K562 (cell line): ENCODE data around the gene FOXN3. TPM values are rescaled to one million over a fixed set of nuclear protein-coding genes. Genes with fewer than 3 reads are reported as not detected.

Source experiments
- ATAC-seq: fragments of 200-7000 bp; cut with Tn5 transposase; 3 replicates; pipeline ENCODE4 v1.9.1; 2020; ENCODE audit warnings: moderate library complexity
- BruUV-seq: library from RNA; stranded (reverse); fragments of 400-500 nt; replicated peaks from 2 replicates; lab custom pipeline; 2021; lab: Mats Ljungman, UMichigan
- CTCF ChIA-PET: fragments of 300-600 bp; formaldehyde crosslinking; extraction: SDS; loops from one replicate; lab custom pipeline; 2021; ENCODE audit warnings: low intra/inter-chr PET ratio; lab: Yijun Ruan, JAX
- POLR2A ChIA-PET: fragments of 300-600, 350-650 bp; sonication (Branson Sonifier 250); formaldehyde crosslinking; extraction: SDS; loops from one replicate; lab custom pipeline; 2021; ENCODE audit warnings: antibody characterized with exemption, inconsistent platforms; lab: Yijun Ruan, JAX
- DNase-seq, 4 experiments: peaks; one replicate each; pipeline versions ENCODE4 v3.0.0 to v3.0.0-alpha.2; 2011 to 2018; ENCODE audit warnings: low spot score in 3 of 4, mixed read lengths in 3 of 4; ENCODE audit errors: extremely low read depth in 1 of 4
- FAIRE-seq: peaks from 2 replicates; lab custom pipeline; 2011; peaks lifted over from hg19 to GRCh38; lab: Jason Lieb, UNC
- H2AFZ ChIP-seq: 2 replicates; pipeline ENCODE4 v1.6.0; 2011; ENCODE audit warnings: low read depth, low read length, control low read depth, inconsistent platforms
- H3K27ac ChIP-seq: fragments of 200-600 bp; 3 replicates; pipeline ENCODE4 v1.8.0; 2011; ENCODE audit warnings: low read depth, mild to moderate bottlenecking, control low read depth, inconsistent platforms, low read length, moderate library complexity, mixed read lengths; ENCODE audit errors: extremely low read depth
- H3K27me3 ChIP-seq, 2 experiments: fragments of 300-600 bp in 1 of 2; 2 replicates in 1 of 2; 3 replicates in 1 of 2; pipeline versions ENCODE4 v1.6.0 to v1.8.0; 2011; ENCODE audit warnings: inconsistent platforms in 2 of 2, low read length in 2 of 2, mild to moderate bottlenecking in 1 of 2, mixed read lengths in 1 of 2, moderate library complexity in 1 of 2; ENCODE audit not compliant: control insufficient read depth in 2 of 2, insufficient read depth in 2 of 2
- H3K36me3 ChIP-seq: fragments of 300-600 bp; 3 replicates; pipeline ENCODE4 v1.8.0; 2011; ENCODE audit warnings: mild to moderate bottlenecking, low read length, inconsistent platforms; ENCODE audit not compliant: control insufficient read depth, insufficient read depth
- H3K4me1 ChIP-seq, 2 experiments: fragments of 200-600 bp in 1 of 2; replicated peaks in 1 of 2; 2 replicates in 1 of 2; 3 replicates in 1 of 2; pipeline versions ENCODE4 v1.5.1 to v1.8.0; 2011; ENCODE audit warnings: inconsistent platforms in 2 of 2, low read length in 2 of 2, mild to moderate bottlenecking in 1 of 2, mixed read lengths in 1 of 2, moderate library complexity in 1 of 2; ENCODE audit not compliant: control insufficient read depth in 2 of 2, insufficient read depth in 2 of 2
- H3K4me2 ChIP-seq: 2 replicates; pipeline ENCODE4 v1.6.1; 2011; ENCODE audit warnings: low read length, control low read depth, inconsistent platforms, mixed read lengths; ENCODE audit not compliant: insufficient read depth
- H3K4me3 ChIP-seq: fragments of 200-600 bp; sonication (generic), shearing (Covaris generic); 2 replicates; pipeline ENCODE4 v1.5.1; 2016; ENCODE audit warnings: control low read depth, inconsistent platforms
- H3K79me2 ChIP-seq: fragments of 200-600 bp; 3 replicates; pipeline ENCODE4 v1.8.0; 2011; ENCODE audit warnings: low read length, inconsistent platforms; ENCODE audit not compliant: control insufficient read depth, insufficient read depth
- H3K9ac ChIP-seq, 2 experiments: 2 replicates each; pipeline versions ENCODE4 v1.6.0 to v1.6.1; 2011; ENCODE audit warnings: low read depth in 2 of 2, low read length in 2 of 2, control low read depth in 1 of 2, inconsistent platforms in 1 of 2, mild to moderate bottlenecking in 1 of 2, mixed read lengths in 1 of 2; ENCODE audit not compliant: insufficient read depth in 1 of 2
- H3K9me1 ChIP-seq: one replicate; pipeline ENCODE4 v1.6.0; 2011; ENCODE audit warnings: inconsistent platforms, mild to moderate bottlenecking, low read length, moderate library complexity; ENCODE audit not compliant: control insufficient read depth, insufficient read depth
- H3K9me3 ChIP-seq: replicated peaks from 2 replicates; pipeline ENCODE4 v1.5.1; 2011; ENCODE audit warnings: low read depth, low read length, inconsistent platforms; ENCODE audit not compliant: control insufficient read depth, insufficient read depth
- H4K20me1 ChIP-seq: replicated peaks from 2 replicates; pipeline ENCODE4 v1.6.1; 2011; ENCODE audit warnings: low read length, inconsistent platforms, mixed read lengths; ENCODE audit not compliant: control insufficient read depth, insufficient read depth
- FOXM1 ChIP-seq, 2 experiments: fragments of 450-650 bp in 1 of 2; sonication (generic) in 1 of 2; formaldehyde crosslinking in 1 of 2; IDR thresholded peaks; 2 replicates each; pipeline versions ENCODE4 v1.6.1 to v1.9.0; 2017 to 2022; ENCODE audit warnings: low read depth in 2 of 2, mild to moderate bottlenecking in 2 of 2, missing genetic modification reagents in 1 of 2, moderate library complexity in 1 of 2
- HMBOX1 ChIP-seq: sonication (generic); IDR thresholded peaks from 2 replicates; pipeline ENCODE4 v1.6.1; 2016
- MYBL2 ChIP-seq, 2 experiments: fragments of 450-650 bp in 1 of 2; sonication (generic) in 1 of 2; formaldehyde crosslinking in 1 of 2; IDR thresholded peaks; 2 replicates each; pipeline versions ENCODE4 v1.6.1 to v1.8.1; 2017 to 2022; ENCODE audit warnings: borderline replicate concordance in 1 of 2, inconsistent platforms in 1 of 2, low read depth in 1 of 2, mild to moderate bottlenecking in 1 of 2, missing genetic modification reagents in 1 of 2, moderate library complexity in 1 of 2
- SRSF1 ChIP-seq: fragments of 200-400 bp; formaldehyde crosslinking; IDR thresholded peaks from 2 replicates; pipeline ENCODE4 v1.6.1; 2017; ENCODE audit warnings: mild to moderate bottlenecking, low read depth, low read length, moderate library complexity
- TFAP4 ChIP-seq: sonication (generic); formaldehyde crosslinking; IDR thresholded peaks from 2 replicates; pipeline ENCODE4 v1.8.0; 2022; ENCODE audit warnings: missing genetic modification reagents, mild to moderate bottlenecking, moderate library complexity, borderline replicate concordance
- ZNF280B ChIP-seq: fragments of 250-450 bp; sonication (Bioruptor Pico); IDR thresholded peaks from 2 replicates; pipeline ENCODE4 v1.5.1; 2021; ENCODE audit warnings: mild to moderate bottlenecking
- WGBS: fragments of 100-300 bp; shearing (Covaris generic); methylation state at CpG from one replicate; pipeline ENCODE4 v1.1.6; 2016; ENCODE audit warnings: low coverage, mixed read lengths; ENCODE audit not compliant: insufficient coverage; ENCODE audit errors: missing lambda C conversion rate; 5-methylcytosine and 5-hydroxymethylcytosine counted together
- in situ Hi-C: fragments of 300-500 bp; cut with MboI; formaldehyde crosslinking; loops from 4 replicates; pipeline ENCODE4 v1.15.0; 2018; ENCODE audit warnings: inconsistent platforms, mixed read lengths
- intact Hi-C: fragments of 100-400 bp; cut with micrococcal nuclease; formaldehyde crosslinking; loops from 2 replicates; pipeline ENCODE4 v1.14.2; 2022
- polyA plus RNA-seq, 8 experiments: library from polyadenylated mRNA; depleted of rRNA in 4 of 8; stranded (reverse) in 5 of 8; unstranded in 3 of 8; fragments of >200 nt; fragmentation: Nextera tagmentation in 2 of 8; fragmentation: Illumina TruSeq in 1 of 8; extraction: Ambion mirVana in 2 of 8; extraction: Trizol in 1 of 8; gene quantifications; 2 replicates each; pipeline versions ENCODE4 v1.2.1 to v1.2.3, GENCODE V29; 2011 to 2014; ENCODE audit warnings: inconsistent platforms in 1 of 8, missing spikeins in 1 of 8
- total RNA-seq, 7 experiments: library from RNA; depleted of rRNA in 6 of 7; stranded (reverse); fragments of >200 nt in 6 of 7; fragmentation: Illumina TruSeq in 2 of 7; extraction: Trizol in 2 of 7; gene quantifications; 2 replicates each; pipeline versions ENCODE4 v1.2.1 to v1.2.3, GENCODE V29; 2011 to 2021; ENCODE audit warnings: low replicate concordance in 1 of 7
- TF ChIP-seq, protein P1 (sequence below): fragments of 450-650 bp; IDR thresholded peaks from 2 replicates; pipeline ENCODE4 v1.7.1; 2018; ENCODE audit warnings: mild to moderate bottlenecking, low read depth; ENCODE audit not compliant: partially characterized antibody

The FOXN3 gene
- total and polyA plus RNA-seq, 9 of the 15 experiments (the other 6 are each of a cell fraction or from before 2014, with no cell fraction given), result 0.07 to 1.3 (median 0.40) TPM

DNA sequence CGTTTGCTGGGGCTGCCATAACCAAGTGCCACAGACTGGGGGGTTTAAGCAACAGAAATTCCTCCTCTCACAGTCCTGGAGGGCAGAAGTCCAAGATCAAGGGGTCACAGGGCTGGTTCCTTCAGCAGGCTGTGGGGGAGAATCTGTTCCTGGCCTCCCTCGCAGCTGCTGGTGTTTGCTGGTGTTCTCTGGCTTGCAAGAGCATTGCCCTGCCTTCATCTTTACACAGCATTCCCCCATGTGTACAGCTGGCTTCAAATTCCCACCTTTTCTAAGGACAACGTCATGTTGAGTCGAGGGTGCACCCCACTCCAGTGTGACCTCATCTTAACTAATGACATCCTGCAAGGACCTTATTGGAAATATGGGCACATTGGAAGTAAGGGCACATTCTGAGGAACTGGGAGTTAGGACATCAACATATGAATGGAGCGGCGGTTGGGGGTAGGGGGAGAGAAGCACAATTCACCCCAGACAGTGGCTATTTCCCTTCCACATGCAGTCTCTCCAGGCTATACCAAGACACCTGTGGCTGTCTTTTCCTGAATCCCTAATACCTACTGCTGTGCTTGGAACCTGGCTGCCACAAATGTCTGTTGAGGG, 123.6 kb downstream of the FOXN3 start:
- H3K27ac ChIP-seq, result no peak overlapping the region
- CTCF ChIA-PET, result no interaction called here
- intact Hi-C loops, result no loop called here
- H3K36me3 ChIP-seq, result no peaks in the 10 kb centered on the region
- H3K4me1 ChIP-seq, result no peaks in the 10 kb centered on the region
- POLR2A ChIA-PET, result no interaction called here
- no peaks in the 10 kb centered on the region for H3K9me1 ChIP-seq
- H3K9ac ChIP-seq, result no peak overlapping the region
- H3K4me3 ChIP-seq, result no peak overlapping the region
- TF ChIP-seq FOXM1 (IDR thresholded peaks at IDR 0.05; ENCODE audit: low read depth) (no peak), FOXM1 (CRISPR knock-in tag; IDR thresholded peaks at IDR 0.05; ENCODE audit: low read depth) (no peak), MYBL2 (IDR thresholded peaks at IDR 0.05; ENCODE audit: low read depth) (no peak), MYBL2 (CRISPR knock-in tag; IDR thresholded peaks at IDR 0.05; ENCODE audit: borderline replicate concordance) (no peak), SRSF1 (no peak), ZNF280B (CRISPR knock-in tag) (no peak), HMBOX1 (no peak), TFAP4 (CRISPR knock-in tag) (no peak)
- TF ChIP-seq, protein P1, sequence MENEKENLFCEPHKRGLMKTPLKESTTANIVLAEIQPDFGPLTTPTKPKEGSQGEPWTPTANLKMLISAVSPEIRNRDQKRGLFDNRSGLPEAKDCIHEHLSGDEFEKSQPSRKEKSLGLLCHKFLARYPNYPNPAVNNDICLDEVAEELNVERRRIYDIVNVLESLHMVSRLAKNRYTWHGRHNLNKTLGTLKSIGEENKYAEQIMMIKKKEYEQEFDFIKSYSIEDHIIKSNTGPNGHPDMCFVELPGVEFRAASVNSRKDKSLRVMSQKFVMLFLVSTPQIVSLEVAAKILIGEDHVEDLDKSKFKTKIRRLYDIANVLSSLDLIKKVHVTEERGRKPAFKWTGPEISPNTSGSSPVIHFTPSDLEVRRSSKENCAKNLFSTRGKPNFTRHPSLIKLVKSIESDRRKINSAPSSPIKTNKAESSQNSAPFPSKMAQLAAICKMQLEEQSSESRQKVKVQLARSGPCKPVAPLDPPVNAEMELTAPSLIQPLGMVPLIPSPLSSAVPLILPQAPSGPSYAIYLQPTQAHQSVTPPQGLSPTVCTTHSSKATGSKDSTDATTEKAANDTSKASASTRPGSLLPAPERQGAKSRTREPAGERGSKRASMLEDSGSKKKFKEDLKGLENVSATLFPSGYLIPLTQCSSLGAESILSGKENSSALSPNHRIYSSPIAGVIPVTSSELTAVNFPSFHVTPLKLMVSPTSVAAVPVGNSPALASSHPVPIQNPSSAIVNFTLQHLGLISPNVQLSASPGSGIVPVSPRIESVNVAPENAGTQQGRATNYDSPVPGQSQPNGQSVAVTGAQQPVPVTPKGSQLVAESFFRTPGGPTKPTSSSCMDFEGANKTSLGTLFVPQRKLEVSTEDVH, result no peak
- no peaks in the 10 kb centered on the region for H4K20me1 ChIP-seq
- peaks cover 0 to 21% of the 10 kb centered on the region in 2 experiments; a peak in 3 of 5 replicates for H3K27me3 ChIP-seq
- no peaks in the 10 kb centered on the region for H3K9me3 ChIP-seq
- no peak overlapping the region for H3K4me2 ChIP-seq
- BruUV-seq, result no TSS peak
- 0% methylated on average over 5 of the region's 6 CpGs for WGBS
- FAIRE-seq (no peak), ATAC-seq (no peak), DNase-seq (no peak)
- in situ Hi-C loops, result no loop called here
- no peaks in the 10 kb centered on the region for H3K79me2 ChIP-seq
- H2AFZ ChIP-seq, result no peak overlapping the region
